HG03064 (cell line): Measurements from ENCODE around the gene BRCA2.

ENCODE experiments used
- ATAC-seq: cut with Tn5 transposase; IDR thresholded peaks from one replicate; pipeline ENCODE4 v1.9.1; 2021; ENCODE audit warnings: low read depth; ENCODE audit not compliant: unreplicated experiment

Gene BRCA2

DNA sequence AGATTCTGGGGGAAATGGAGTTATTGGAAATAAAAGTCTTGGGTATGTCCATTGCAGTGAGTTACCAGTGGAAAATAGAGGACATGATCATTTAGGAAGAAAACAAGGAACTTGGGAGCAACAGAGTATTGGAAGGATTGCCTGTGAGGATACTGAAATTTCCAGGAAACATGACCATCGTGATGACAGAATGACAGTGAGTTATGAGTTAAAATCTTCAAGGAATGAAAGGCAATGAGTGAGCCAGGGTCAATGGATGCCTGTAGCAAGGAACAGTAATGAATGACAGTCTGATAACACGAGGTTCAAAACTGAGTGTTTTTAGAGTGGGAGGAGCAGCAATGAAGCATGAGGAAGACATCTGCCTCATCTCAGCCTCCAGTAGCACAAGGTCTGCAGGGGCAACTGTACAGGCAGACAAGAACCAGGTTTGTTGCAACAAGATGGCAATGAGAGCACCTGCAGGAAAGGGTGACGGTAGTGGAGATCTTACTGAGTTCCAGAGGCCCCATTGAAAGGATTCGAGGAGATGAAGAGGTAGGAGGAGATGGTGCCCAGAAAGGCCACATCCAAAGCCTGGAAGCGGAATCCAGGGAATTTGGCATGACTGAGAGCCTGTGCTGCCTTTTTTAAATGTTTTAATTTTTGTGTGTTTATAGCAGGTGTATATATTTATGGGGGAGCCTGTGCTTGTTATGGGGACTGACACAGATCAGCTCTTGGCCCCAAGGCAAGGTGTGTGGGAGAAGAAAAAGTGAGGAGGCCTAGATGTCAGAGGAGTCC, 68.7 kb downstream of the BRCA2 start:
- ATAC-seq: no peak

DNA sequence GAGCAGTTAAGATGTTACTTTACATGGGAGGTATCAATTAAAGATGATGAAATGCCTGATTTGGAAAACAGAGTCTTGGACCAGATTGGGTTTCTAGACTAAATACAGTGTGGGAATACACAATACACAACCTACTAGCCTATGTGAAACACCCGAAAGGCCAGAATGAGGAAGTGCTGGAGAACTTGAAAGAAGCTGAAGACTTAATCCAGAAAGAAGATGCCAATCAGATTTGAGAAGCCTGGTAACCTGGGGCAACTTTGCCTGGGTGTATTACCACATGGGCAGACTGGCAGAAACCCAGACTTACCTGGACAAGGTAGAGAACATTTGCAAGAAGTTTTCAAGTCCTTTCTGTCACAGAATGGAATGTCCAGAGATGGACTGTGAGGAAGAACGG, 69.4 kb downstream of the BRCA2 start:
- ATAC-seq: no peak

DNA sequence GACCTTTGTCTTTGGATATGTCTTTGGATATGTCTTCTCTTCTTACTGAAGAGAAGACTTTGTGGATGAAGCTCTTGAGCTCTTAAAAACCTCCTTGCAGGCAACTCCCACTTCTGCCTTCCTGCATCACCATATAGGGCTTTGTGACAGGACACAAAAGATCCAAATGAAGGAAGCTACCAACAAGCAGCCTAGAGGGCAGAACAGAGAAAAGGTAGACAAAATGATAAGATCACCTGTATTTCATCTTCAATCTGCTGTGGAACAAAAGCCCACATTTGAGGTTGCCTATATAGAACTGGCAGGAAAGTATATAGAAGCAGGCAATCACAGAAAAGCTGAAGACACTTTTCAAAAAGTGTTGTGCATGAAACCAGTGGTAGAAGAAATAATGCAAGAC, 70.1 kb downstream of the BRCA2 start:
- ATAC-seq: no peak

DNA sequence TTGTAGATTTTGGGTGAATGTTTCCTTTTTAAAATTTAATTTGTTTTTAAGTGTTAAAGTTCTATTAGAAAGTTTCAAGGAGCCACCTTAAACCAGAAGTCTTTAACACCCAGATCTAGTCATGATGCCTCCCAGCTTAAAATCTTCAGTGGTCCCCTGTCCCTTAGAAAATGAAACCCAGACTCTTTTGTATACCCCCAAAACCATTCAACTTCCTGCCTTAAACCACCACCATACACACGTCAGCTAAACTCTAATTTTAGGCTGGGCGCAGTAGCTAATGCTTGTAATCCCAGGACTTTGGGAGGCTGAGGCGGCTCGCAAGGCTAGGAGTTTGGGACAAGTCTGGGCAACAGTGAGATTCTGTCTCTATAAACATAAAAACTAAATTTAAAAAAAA, 74.7 kb downstream of the BRCA2 start:
- ATAC-seq: no peak

DNA sequence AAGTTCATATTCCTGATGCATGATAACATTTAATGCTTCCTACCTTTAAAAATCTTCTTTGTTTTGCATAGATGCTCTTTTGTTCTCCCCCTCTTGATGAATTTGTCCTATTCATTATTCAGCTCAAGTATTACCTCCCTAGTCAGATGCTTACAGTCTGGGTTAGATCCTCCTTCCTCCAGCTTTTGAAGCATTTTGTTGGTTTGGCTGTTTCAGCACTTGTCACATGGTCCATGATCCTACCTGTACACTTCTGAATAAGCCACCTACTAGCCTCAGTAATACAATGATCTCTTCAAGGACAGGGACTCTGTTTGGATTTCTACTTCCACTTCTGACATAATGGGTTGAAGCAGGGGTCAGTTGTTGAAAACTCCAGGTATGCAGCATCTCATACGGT, 75.2 kb downstream of the BRCA2 start:
- ATAC-seq: no peak

DNA sequence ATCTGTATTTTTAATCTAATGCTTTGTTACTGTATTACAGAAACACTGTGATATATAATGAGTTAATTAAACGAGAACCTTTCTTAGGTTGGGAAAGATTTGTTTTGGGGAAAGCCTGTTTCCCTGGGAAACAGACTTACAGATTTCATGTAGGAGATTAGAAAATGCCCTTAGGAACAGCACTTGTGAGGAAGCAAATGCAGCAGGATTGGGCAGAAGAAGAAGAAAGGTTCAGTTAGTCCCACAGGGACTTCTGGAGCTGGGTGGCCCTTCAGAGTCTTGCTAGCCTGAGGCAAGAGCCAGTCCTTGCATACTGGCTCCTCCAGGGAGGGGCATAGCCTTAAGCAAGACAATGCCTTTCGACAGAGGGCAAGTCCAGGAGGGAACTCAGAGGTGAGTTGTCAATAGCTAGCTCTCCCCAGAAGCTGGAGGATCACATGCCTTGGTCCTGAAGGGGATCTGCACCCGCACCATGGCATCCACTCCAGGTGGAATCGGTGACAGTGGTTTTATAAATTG, 75.9 kb downstream of the BRCA2 start:
- ATAC-seq: no peak

DNA sequence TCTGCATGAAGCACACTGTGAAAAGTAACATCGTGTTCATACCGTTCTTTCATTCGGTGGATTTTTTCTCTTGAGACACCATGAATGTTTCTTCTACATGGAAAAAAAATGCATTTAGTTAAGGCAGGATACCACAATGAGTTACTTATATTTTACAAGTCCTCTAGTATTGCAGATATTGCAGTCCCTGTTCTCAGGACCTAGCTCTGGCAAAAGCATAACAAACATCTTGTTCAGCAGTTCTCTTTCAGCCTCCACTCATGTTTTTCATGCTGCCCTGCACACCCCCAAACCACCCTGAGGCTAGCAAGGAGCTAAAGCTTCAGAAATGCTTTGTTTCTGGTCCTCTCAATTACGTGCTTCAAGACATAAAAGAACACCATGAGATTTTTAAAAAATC, 87.8 kb downstream of the BRCA2 start:
- no peak for ATAC-seq

DNA sequence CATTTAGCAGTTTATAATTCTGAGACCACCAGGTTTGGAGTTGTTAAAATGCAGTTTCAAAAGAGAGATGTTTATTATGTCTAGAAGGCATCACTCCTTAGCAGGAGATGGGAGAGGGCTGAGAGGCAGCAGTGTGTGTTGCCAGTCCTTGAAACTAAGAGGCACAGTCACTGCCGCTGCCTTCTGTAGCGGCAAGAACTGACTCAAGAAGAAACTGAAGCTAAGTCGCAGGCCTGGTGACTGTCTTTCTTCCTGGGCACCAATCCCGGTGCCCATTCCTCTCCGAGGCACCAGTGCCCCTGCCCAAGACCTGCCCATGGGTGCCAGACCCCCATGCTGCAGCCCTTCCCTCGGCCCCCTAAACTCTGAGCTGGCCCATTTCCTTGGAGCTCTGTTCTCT, 92.5 kb downstream of the BRCA2 start:
- no peak for ATAC-seq

DNA sequence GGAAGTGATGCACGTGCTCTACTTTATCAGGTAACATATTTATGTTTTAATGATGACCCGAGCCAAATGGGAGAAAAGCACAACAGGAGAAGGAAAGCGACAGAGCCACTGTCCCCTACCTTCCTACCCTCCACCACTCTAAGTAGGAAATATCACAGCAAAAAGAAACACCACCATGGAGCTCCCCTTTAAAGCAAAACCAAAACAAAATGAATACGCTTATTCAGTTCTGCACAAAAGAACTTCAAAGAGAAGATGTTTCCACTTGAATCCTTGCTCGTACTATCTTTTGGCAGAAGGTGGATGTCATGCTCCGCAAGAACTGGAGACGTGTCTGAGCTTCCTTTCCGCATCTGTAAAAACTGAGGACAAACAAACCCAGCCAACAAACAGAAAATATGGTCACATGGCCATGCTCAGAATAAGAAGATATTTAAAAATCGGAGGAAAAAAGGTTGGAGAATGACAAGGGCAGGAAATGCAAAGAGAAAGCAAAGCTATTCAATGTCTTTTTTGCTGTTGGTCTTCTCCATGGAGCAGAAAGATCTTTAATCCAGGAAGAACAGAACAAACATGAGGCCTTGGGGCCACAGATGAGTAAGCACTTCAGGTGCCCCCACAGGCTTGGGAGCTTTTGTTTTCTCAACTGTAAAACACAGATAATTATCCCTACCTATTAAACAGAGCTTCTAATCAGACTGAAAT, 93.1 kb downstream of the BRCA2 start:
- ATAC-seq: no peak

DNA sequence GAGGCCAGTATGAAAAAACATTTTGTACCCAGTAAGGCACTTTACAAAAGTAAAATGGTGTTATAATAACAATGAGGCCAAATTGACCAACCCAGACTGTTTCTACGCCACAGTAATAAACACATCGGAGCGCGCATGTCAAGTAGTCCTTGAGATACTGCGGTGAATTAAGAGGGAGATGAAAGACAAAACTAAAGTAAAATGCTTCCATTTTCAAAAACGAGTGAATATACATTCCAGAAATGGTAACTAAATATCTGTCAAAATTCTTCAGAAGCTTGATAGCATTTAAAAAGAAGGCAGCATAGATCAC, 93.6 kb downstream of the BRCA2 start:
- ATAC-seq: no peak

DNA sequence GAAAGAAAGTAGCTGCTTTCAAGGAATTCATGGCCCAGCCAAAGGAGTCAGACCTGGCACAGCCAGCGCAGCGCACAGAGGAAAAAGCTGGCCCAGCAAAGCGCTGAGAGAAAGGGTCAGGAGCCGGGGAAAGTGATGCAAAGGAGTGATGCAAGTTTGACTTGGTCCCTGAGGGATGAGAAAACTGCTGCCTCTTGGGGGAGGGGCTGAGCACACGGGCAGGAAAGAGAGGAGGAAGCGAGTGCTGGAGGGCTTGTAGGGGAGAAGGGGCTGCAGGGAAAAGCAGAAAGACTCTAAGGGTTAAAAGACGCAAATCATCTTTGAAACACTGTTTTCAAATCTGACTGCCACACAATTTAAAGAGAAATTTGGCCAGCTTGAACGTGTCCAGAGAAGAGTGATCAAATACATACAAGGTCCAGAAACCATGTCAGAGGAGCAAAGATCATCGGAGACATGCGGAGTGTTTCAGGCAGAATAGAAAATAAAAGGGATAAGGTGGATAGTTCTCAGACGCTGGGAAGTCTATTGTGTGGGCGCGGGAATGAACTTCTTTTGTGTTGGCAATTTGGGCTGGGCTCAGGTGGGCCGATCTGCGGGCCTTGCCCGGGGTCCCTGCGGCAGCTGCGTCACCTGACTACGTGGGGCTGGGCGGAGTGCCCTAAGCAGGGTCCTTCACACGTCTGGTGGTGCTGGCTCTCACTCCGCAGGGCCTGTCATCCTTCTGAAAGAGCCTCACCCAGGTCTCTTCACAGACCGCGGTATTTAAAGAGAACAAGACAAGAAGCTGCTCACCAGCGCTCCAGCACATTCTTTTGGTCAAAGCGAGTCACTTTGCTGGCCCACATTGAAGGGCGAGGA, 94.5 kb downstream of the BRCA2 start:
- no peak for ATAC-seq

DNA sequence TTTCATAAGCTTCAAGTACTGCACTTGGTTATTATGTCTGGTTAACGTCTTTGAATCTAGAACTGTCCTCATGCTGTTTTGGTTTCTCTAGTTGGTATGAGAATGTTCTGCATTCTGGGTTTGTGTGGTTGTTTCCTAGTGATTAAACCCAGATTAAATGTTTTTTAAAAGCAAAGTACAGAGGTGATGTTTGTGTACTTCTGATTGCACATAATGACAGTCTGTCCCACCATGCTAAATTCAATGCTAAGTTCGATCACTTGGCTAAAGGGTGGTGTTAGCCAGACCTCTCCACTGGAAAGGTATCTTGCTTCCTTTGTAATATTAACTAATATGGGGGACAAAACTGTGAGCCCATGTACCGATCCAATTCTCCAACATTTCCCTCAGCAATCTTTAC, 98.0 kb downstream of the BRCA2 start:
- ATAC-seq: no peak

DNA sequence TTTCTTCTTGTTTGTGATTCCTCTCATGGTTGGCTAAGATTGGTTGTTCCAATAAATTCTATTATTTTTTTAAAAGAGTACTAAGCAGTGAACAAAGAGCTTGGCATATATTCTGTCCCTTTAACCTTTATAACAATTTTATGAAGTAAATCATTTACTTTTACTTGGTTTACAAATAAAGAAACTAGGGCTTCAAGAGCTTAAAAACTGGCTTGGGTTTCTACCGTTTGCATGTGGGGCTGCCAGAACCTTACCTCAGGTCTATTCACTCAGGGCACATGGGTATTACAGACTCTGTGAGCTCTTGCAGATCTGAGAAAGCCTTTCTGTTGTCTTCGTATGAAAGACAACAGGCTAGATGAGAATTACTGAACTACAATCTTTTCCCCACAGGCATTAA, 99.3 kb downstream of the BRCA2 start:
- no peak for ATAC-seq

DNA sequence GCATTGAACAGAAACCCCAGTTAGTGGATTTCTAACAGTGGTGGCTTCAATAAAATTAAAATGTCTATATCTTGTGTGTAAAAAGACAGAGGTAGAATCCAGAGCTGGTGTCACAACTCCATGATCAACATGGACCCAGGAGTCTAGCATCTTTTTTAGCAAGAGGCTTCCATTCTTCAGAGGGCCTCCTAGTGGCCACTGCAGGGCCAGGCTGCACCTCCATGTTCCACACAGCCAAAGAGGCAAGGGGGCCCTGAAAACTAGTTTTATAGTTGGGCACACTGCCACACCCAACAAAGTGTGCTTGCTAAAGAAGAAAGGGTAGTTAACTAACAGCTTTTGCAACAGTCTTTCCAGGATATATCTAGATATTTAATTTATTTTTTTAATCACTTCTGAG, 99.7 kb downstream of the BRCA2 start:
- ATAC-seq: no peak

DNA sequence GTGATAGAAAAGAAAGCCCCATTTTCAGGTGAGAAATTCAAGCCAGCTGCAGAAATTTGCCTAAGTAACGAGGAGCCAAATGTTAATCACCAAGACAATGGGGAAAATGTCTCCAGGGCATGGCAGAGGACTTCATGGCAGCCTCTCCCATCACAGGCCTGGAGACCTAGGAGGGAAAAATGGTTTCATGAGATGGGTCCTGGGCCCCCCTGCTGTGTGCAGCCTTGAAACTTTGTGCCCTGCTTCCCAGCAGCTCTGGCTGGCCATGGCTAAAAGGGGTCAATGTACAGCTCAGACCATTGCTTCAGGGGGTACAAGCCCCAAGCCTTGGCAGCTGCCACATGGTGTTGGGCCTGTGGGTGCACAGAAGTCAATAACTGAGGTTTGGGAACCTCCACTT, 102.7 kb downstream of the BRCA2 start:
- no peak for ATAC-seq

DNA sequence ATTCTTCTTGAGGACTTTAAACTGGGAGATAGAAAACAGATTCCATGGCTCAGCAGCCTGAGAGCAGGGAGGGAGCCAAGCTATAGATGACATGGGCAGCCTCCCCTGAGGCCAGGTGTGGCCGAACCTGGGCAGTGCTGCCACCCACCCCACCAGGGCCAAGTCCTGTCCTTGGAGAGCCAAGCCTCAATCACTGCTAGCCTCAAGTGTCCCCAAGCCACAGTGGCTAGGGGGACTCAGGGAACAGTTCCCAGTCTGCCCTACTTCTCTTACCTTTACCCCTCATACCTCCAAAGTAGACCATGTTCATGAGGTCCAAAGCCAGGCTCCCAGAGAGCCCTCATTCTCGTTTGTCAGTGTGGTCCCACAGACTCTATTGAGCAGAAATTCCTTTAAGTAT, 104.6 kb downstream of the BRCA2 start:
- no peak for ATAC-seq

DNA sequence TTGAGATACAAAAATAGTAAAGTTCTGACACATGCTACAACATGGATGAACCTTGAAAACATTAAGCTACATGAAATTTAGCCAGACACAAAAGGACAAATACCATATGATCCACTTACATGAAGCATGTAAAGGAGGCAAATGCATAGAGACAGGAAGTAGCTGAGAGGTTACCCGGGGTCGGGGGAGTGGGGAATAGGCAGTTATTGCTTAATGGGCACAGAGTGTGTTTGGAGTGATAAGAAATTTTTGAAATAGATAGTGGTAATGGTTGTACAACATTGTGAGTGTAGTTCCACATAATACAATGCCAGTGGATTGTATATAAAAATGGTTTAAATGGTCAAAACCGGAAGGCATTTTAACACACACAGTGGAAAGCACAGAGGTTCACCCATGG, 108.3 kb downstream of the BRCA2 start:
- ATAC-seq: no peak

DNA sequence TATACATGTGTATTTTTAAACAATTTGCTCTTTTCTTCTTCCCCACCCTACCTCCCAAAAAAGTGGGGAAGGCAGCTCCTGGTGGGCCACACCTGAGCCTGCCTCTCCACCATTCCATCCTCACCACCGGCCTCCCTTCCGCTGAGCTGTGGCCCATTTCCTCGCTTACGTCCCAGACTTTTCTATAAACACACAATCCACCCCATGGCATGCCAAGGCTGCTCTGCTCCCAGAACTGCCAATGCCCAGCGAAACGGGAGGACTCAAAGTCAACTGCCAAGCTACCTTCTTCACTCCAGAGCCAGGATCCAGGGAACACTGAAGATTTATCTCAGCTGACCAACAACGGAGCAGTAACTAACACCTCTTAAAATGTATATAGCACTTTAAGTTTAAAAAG, 109.8 kb downstream of the BRCA2 start:
- no peak for ATAC-seq

DNA sequence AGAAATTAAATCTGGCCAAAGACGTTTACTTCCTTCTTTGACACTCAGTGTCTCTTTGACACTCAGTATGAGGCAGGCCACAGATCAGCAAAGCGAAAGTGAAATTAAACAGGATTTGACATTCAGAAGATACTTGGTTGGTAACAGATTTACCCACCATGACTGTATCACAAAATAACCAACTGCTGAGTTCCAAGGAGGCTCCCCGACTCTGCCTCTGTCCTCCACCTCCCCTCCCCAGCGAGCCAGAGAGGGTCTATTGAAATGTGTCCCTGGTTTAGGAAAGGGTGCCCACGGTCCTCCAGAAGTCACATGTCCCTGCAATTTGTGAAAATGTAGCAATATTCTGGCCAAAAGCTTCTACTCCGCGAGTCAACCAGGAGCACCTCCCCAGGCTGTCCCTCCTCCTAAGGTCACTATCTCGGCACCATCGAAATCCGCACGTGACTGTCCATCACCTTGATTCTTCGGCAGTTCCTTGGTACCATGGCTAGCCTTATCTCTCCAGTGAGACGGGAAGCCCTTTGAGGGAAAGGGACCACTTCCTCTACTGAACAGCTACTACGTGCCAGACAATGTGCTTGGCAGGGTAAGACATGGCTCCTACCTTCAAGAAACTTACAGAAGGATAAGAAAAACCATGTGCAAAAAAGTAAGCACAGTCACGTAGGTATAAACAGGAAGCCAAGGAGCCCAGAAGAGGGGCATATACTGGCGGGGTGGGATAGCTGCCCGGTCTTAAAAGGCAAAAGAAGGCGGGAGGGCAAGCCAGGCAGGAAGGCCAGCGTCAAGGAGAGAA, 111.1 kb downstream of the BRCA2 start:
- ATAC-seq: peak; percentile 36

DNA sequence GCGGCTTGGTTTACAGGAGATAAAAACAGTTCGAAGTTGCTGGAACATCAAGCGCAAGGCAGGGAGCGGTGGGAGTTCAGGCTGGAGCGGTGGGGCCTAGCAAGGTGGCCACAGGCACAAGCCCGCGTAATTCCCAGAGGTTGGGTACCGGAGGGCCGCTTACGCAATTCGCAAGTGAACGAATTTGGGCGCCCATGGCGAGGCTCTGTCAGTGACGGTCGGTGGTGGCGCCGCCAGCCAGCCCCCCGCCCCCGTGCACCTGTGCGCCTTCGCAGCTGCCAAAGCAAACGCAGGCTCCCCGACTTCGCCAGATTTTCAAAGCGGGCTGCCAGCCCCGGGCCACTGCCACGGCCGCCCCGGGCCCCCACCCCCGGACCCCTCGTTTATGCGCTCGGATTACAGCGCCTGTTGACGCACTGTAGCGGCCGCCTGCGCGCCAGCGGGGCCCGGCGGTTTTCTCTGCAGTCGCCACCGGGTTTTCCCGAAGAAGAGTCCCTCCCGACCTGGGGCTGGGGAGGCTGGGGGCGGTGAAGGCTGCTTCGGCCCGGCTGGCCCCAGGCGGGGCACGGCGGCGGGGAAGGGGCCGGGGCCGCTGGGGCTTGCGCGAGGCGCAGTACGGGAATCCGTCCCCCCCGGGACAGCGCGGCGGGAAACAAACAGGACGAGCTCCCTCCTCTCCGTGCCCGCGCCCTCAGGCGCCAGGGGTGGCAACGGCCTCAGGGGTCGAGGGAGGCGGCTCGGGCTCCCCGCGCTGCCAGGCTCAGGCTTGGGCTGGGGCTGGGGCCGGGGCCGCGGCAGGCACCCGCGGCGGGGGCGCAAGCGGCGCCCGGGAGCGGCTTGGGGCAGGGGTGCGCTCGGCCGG, 111.9 kb downstream of the BRCA2 start:
- peak; percentile 7 for ATAC-seq
